H1 (cell line): Measurements from ENCODE around the gene KXD1. TPM values are rescaled to one million over a fixed set of nuclear protein-coding genes. Genes with fewer than 3 reads are reported as not detected.

Source experiments
- CTCF ChIA-PET: fragments of 300-600 bp; sonication (Branson Sonifier 250); formaldehyde crosslinking; loops from one replicate; lab custom pipeline; 2021; ENCODE audit not compliant: partially characterized antibody; lab: Charles Lee
- POLR2A ChIA-PET: fragments of 300-600 bp; sonication (Branson Sonifier 250); formaldehyde crosslinking; loops from one replicate; lab custom pipeline; 2021; ENCODE audit warnings: inconsistent platforms; ENCODE audit not compliant: partially characterized antibody; lab: Charles Lee
- DNase-seq, 2 experiments: peaks; one replicate each; pipeline versions ENCODE4 v3.0.0 to v3.0.0-alpha.2; 2010 to 2022; ENCODE audit warnings: low spot score in 2 of 2, low read depth in 1 of 2, mixed read lengths in 1 of 2
- FAIRE-seq: peaks from 2 replicates; lab custom pipeline; 2011; peaks lifted over from hg19 to GRCh38; lab: Jason Lieb, UNC
- H2AFZ ChIP-seq: 2 replicates; pipeline ENCODE4 v1.8.1; 2012; ENCODE audit warnings: low read length, inconsistent platforms
- H2AK5ac ChIP-seq: 2 replicates; pipeline ENCODE4 v1.6.1; 2013; ENCODE audit warnings: low read depth, low read length
- H2BK120ac ChIP-seq: replicated peaks from 2 replicates; pipeline ENCODE3; 2013; ENCODE audit warnings: low read depth, low read length, inconsistent platforms
- H2BK12ac ChIP-seq: 2 replicates; pipeline ENCODE4 v1.6.1; 2013; ENCODE audit warnings: low read depth, low read length
- H2BK15ac ChIP-seq: 2 replicates; pipeline ENCODE4 v1.6.1; 2013; ENCODE audit warnings: low read length
- H2BK20ac ChIP-seq: 2 replicates; pipeline ENCODE4 v1.6.1; 2013; ENCODE audit warnings: low read length
- H2BK5ac ChIP-seq: 2 replicates; pipeline ENCODE4 v1.6.1; 2013; ENCODE audit warnings: low read depth, low read length
- H3K14ac ChIP-seq: 2 replicates; pipeline ENCODE4 v1.6.1; 2013; ENCODE audit warnings: inconsistent platforms; ENCODE audit not compliant: insufficient read length
- H3K18ac ChIP-seq: 2 replicates; pipeline ENCODE4 v1.6.1; 2013; ENCODE audit warnings: low read length; ENCODE audit errors: extremely low read depth
- H3K23ac ChIP-seq: 2 replicates; pipeline ENCODE4 v1.6.1; 2013; ENCODE audit warnings: inconsistent platforms; ENCODE audit not compliant: insufficient read length
- H3K23me2 ChIP-seq: 2 replicates; pipeline ENCODE4 v1.6.1; 2013; ENCODE audit warnings: low read depth, low read length
- H3K27ac ChIP-seq: 2 replicates; pipeline ENCODE4 v1.6.1; 2011; ENCODE audit warnings: low read depth, low read length, inconsistent platforms
- H3K27me3 ChIP-seq, 4 experiments: replicated peaks in 1 of 4; 1 replicate in 1 of 4; 2 replicates in 3 of 4; pipeline versions ENCODE4 v1.6.1 to v1.8.1; 2011 to 2013; ENCODE audit warnings: low read length in 3 of 4, mild to moderate bottlenecking in 3 of 4, inconsistent platforms in 2 of 4, mixed read lengths in 2 of 4, moderate library complexity in 1 of 4; ENCODE audit not compliant: control insufficient read depth in 3 of 4, insufficient read depth in 3 of 4; ENCODE audit errors: extremely low read depth in 1 of 4
- H3K36me3 ChIP-seq, 4 experiments: 2 replicates each; pipeline versions ENCODE4 v1.6.1 to v1.8.1; 2011 to 2013; ENCODE audit warnings: mild to moderate bottlenecking in 4 of 4, low read length in 3 of 4, moderate library complexity in 2 of 4, control low read depth in 1 of 4, inconsistent platforms in 1 of 4; ENCODE audit not compliant: insufficient read depth in 4 of 4, control insufficient read depth in 2 of 4
- H3K4ac ChIP-seq: replicated peaks from 2 replicates; pipeline ENCODE3; 2013; ENCODE audit warnings: low read length, low read depth, mixed read lengths, inconsistent platforms; ENCODE audit not compliant: insufficient read length
- H3K4me1 ChIP-seq, 4 experiments: replicated peaks in 1 of 4; 1 replicate in 1 of 4; 2 replicates in 3 of 4; pipeline versions ENCODE4 v1.6.1 to v1.8.1; 2011 to 2013; ENCODE audit warnings: low read length in 3 of 4, inconsistent platforms in 2 of 4, mixed read lengths in 1 of 4; ENCODE audit not compliant: insufficient read depth in 4 of 4, control insufficient read depth in 3 of 4
- H3K4me2 ChIP-seq, 2 experiments: 2 replicates each; pipeline versions ENCODE4 v1.6.1 to v1.8.1; 2011 to 2013; ENCODE audit warnings: low read depth in 2 of 2, low read length in 2 of 2, control low read depth in 1 of 2, inconsistent platforms in 1 of 2, mild to moderate bottlenecking in 1 of 2; ENCODE audit not compliant: insufficient read depth in 1 of 2
- H3K4me3 ChIP-seq, 4 experiments: fragments of 200-600, 300-600 bp in 1 of 4; sonication (generic), shearing (Covaris generic), sonication (Bioruptor Twin) in 1 of 4; 2 replicates each; pipeline versions ENCODE4 v1.5.1 to v1.8.1; 2011 to 2016; ENCODE audit warnings: low read length in 4 of 4, low read depth in 3 of 4, control low read depth in 2 of 4, inconsistent platforms in 2 of 4, mild to moderate bottlenecking in 2 of 4, mixed read lengths in 1 of 4, moderate library complexity in 1 of 4; ENCODE audit not compliant: insufficient read depth in 2 of 4; ENCODE audit errors: extremely low read depth in 1 of 4
- H3K56ac ChIP-seq: replicated peaks from 2 replicates; pipeline ENCODE3; 2013; ENCODE audit warnings: low read depth, mild to moderate bottlenecking, mixed read lengths, low read length, inconsistent platforms; ENCODE audit not compliant: insufficient read length
- H3K79me1 ChIP-seq: 2 replicates; pipeline ENCODE4 v1.6.1; 2013; ENCODE audit warnings: low read depth, low read length, control low read depth
- H3K79me2 ChIP-seq, 2 experiments: 2 replicates each; pipeline versions ENCODE4 v1.6.1 to v1.8.1; 2012 to 2013; ENCODE audit warnings: low read length in 2 of 2, mild to moderate bottlenecking in 2 of 2, inconsistent platforms in 1 of 2; ENCODE audit not compliant: insufficient read depth in 2 of 2, control insufficient read depth in 1 of 2
- H3K9ac ChIP-seq, 4 experiments: replicated peaks in 1 of 4; 1 replicate in 1 of 4; 2 replicates in 3 of 4; pipeline versions ENCODE4 v1.6.1 to v1.8.1; 2011 to 2013; ENCODE audit warnings: low read depth in 3 of 4, low read length in 3 of 4, control low read depth in 2 of 4, mild to moderate bottlenecking in 2 of 4, moderate library complexity in 2 of 4, inconsistent platforms in 1 of 4; ENCODE audit errors: extremely low read depth in 1 of 4
- H3K9me3 ChIP-seq, 2 experiments: 2 replicates each; pipeline versions ENCODE4 v1.6.1 to v1.8.1; 2012 to 2013; ENCODE audit warnings: mild to moderate bottlenecking in 2 of 2, moderate library complexity in 2 of 2, control low read depth in 1 of 2, inconsistent platforms in 1 of 2, low read depth in 1 of 2, low read length in 1 of 2, mixed read lengths in 1 of 2; ENCODE audit not compliant: insufficient read depth in 2 of 2
- H4K20me1 ChIP-seq, 2 experiments: replicated peaks in 1 of 2; 2 replicates each; pipeline versions ENCODE3 to v1.8.1; 2011 to 2013; ENCODE audit warnings: inconsistent platforms in 2 of 2, low read length in 2 of 2, mild to moderate bottlenecking in 1 of 2; ENCODE audit not compliant: insufficient read depth in 2 of 2, control insufficient read depth in 1 of 2
- H4K5ac ChIP-seq: 2 replicates; pipeline ENCODE4 v1.6.1; 2013; ENCODE audit warnings: low read length, low read depth, mixed read lengths, inconsistent platforms; ENCODE audit not compliant: insufficient read length
- H4K8ac ChIP-seq: 2 replicates; pipeline ENCODE4 v1.8.0; 2013; ENCODE audit warnings: mild to moderate bottlenecking, moderate library complexity, low read length, inconsistent platforms; ENCODE audit not compliant: insufficient read depth; ENCODE audit errors: extremely low read depth
- H4K91ac ChIP-seq: replicated peaks from 2 replicates; pipeline ENCODE3; 2013; ENCODE audit warnings: low read length, mixed read lengths, inconsistent platforms; ENCODE audit not compliant: insufficient read length
- BACH1 ChIP-seq: IDR thresholded peaks from 2 replicates; pipeline ENCODE4 v1.6.1; 2012; ENCODE audit warnings: low read length, improper control_type of control experiment
- CTCF ChIP-seq, 3 experiments: IDR thresholded peaks; 1 replicate in 2 of 3; 2 replicates in 1 of 3; pipeline versions ENCODE4 v1.5.1 to v1.6.1; 2011; ENCODE audit warnings: low read length in 3 of 3, mild to moderate bottlenecking in 3 of 3, inconsistent platforms in 2 of 3, low read depth in 1 of 3, moderate library complexity in 1 of 3; ENCODE audit not compliant: insufficient read depth in 1 of 3; ENCODE audit errors: control extremely low read depth in 1 of 3
- EGR1 ChIP-seq: IDR thresholded peaks from 2 replicates; pipeline ENCODE4 v1.6.1; 2011; ENCODE audit warnings: low read depth, low read length, borderline replicate concordance
- MAX ChIP-seq: IDR thresholded peaks from 2 replicates; pipeline ENCODE4 v1.6.1; 2012; ENCODE audit warnings: inconsistent platforms
- WGBS, 2 experiments: shearing (Covaris generic) in 1 of 2; methylation state at CpG; one replicate each; pipeline versions ENCODE4 v1.1.6 to v1.1.7; 2013 to 2015; ENCODE audit warnings: low lambda C conversion rate in 2 of 2, mixed read lengths in 2 of 2, inconsistent platforms in 1 of 2, low coverage in 1 of 2, missing lambda C conversion rate in 1 of 2; ENCODE audit not compliant: insufficient replicate concordance in 2 of 2, insufficient coverage in 1 of 2, insufficient read length in 1 of 2; ENCODE audit errors: extremely low coverage in 1 of 2, missing lambda C conversion rate in 1 of 2; 5-methylcytosine and 5-hydroxymethylcytosine counted together
- long read RNA-seq, 2 experiments: library from RNA in 1 of 2; library from capped mRNA in 1 of 2; stranded (forward); transcript quantifications; one replicate each; pipeline ENCODE4 v2.0.0, GENCODE V29; 2021; ENCODE audit warnings: inconsistent platforms in 1 of 2
- polyA minus RNA-seq, 3 experiments: library from RNA; depleted of rRNA, polyadenylated mRNA; stranded (reverse); fragments of >200 nt; gene quantifications; 1 replicate in 2 of 3; 2 replicates in 1 of 3; pipeline ENCODE4 v1.2.3, GENCODE V29; 2011
- polyA plus RNA-seq, 7 experiments: library from polyadenylated mRNA; depleted of rRNA in 3 of 7; stranded (reverse) in 5 of 7; unstranded in 2 of 7; fragments of >200 nt in 5 of 7; fragments of 200-250 nt in 2 of 7; gene quantifications; 1 replicate in 5 of 7; 2 replicates in 1 of 7; 4 replicates in 1 of 7; pipeline versions ENCODE4 v1.2.1 to v1.2.3, GENCODE V29; 2011 to 2013; ENCODE audit warnings: missing spikeins in 2 of 7, mixed read lengths in 2 of 7
- total RNA-seq: library from RNA; stranded (reverse); fragmentation: NEBNext Ultra II Directional; extraction: Animal tissue kit (Norgen Biotek cat#: 25700); gene quantifications from 2 replicates; pipeline ENCODE4 v1.2.1, GENCODE V29; 2021

KXD1 gene
- 113 and 115 TPM in 2 replicates for total RNA-seq
- 267 and 305 TPM in 2 replicates for polyA plus RNA-seq (2011; rRNA removed)
- polyA plus RNA-seq (2011; cell fraction: cytosol; rRNA removed), result 232 TPM
- polyA plus RNA-seq (2011; cell fraction: nucleus; rRNA removed), result 245 TPM
- 126 to 174 TPM (median 161 TPM) in 4 replicates for polyA plus RNA-seq (2012, experiment 1 of 2)
- polyA plus RNA-seq (2012, experiment 2 of 2), result 190 TPM
- polyA plus RNA-seq (2013, experiment 1 of 2), result 119 TPM
- 117 TPM for polyA plus RNA-seq (2013, experiment 2 of 2)
- polyA minus RNA-seq (2011; rRNA and poly(A)+ RNA removed), result 123 and 134 TPM in 2 replicates
- polyA minus RNA-seq (2011; cell fraction: cytosol; rRNA and poly(A)+ RNA removed), result 108 TPM
- polyA minus RNA-seq (2011; cell fraction: nucleus; rRNA and poly(A)+ RNA removed), result 57.9 TPM
- long read RNA-seq, experiment 1, transcript KXD1-205 (4 exons, 686 nt), result minor isoform, 8 of 133 reads
- long read RNA-seq, experiment 1, transcript KXD1-201 (5 exons, 1,426 nt), result major isoform, 69 of 133 reads
- long read RNA-seq, experiment 1, partial matches to known transcripts, result 40 of 133 reads
- long read RNA-seq, experiment 1, other reads (novel, unspliced or antisense), result 10 of 133 reads
- long read RNA-seq, experiment 2, transcript KXD1-201 (5 exons, 1,426 nt), result major isoform, 171 of 204 reads
- long read RNA-seq, experiment 2, transcript KXD1-205 (4 exons, 686 nt), result minor isoform, 9 of 204 reads
- long read RNA-seq, experiment 2, transcript KXD1-204 (6 exons, 1,095 nt), result minor isoform, 7 of 204 reads
- long read RNA-seq, experiment 2, partial matches to known transcripts, result 1 of 204 reads
- long read RNA-seq, experiment 2, other reads (novel, unspliced or antisense), result 11 of 204 reads

- WGBS, 2 experiments, result 0% methylated on average over 56 of the region's 58 CpGs; no CpG with 5 or more reads in 1 of the 2 experiments
- Histone ChIP-seq H3K27ac (0 out of 2 replicates have a peak within 1 kb of the TSS, but pooled peaks have one; percentile 17), H2BK5ac (peak within 1 kb of the TSS; percentile 71; the same call in 1 of the 2 replicates), H2AFZ (no peak within 1 kb of the TSS), H3K14ac (no peak within 1 kb of the TSS), H4K20me1 (peaks cover 0 to 9% of the 10 kb centered on the region in 2 experiments), H3K27me3 (no peaks in the 10 kb centered on the region), H3K4me1 (no peaks in the 10 kb centered on the region; a peak in 1 of 7 replicates), H3K56ac (no peak within 1 kb of the TSS), H2BK20ac (no peak within 1 kb of the TSS), H3K23ac (no peak within 1 kb of the TSS), H3K79me2 (peaks cover 0 to 23% of the 10 kb centered on the region in 2 experiments; a peak in 3 of 4 replicates), H2AK5ac (no peak within 1 kb of the TSS), H3K79me1 (peaks cover 4% of the 10 kb centered on the region), H3K23me2 (no peaks in the 10 kb centered on the region; the same call in 1 of the 2 replicates), H3K4me3 (peak within 1 kb of the TSS; percentile 59 to 79 (median 70)), H3K9ac (peak within 1 kb of the TSS; percentile 25 to 59 (median 46)), H3K36me3 (peaks cover 0 to 6% (median 2%) of the 10 kb centered on the region in 4 experiments; a peak in 4 of 8 replicates), H3K18ac (peak within 1 kb of the TSS; percentile 48), H2BK12ac (no peak within 1 kb of the TSS), H4K91ac (peak within 1 kb of the TSS; percentile 76), H2BK15ac (no peak within 1 kb of the TSS), H3K4ac (peak within 1 kb of the TSS; percentile 60), H3K9me3 (no peaks in the 10 kb centered on the region), H4K5ac (peak within 1 kb of the TSS; percentile 81), H4K8ac (peak within 1 kb of the TSS; percentile 76; the same call in 1 of the 2 replicates), H2BK120ac (no peak within 1 kb of the TSS), H3K4me2 (peak within 1 kb of the TSS; percentile 78 to 81)
- ChIA-PET POLR2A (interaction anchor here (0.7 to 2.6 kb wide), 13 partner anchors 11 to 127 kb away, joined by 3 to 23 read pairs (median 5); partner anchors contain the start of genes ELL, FKBP8, REX1BD and UBA52), CTCF (interaction anchor here (0.6 to 2.5 kb wide), 13 partner anchors 10 to 119 kb away, joined by 3 to 8 read pairs (median 5); partner anchors contain the start of gene UBA52)
- FAIRE-seq, result peak; percentile 88
- peak; percentile 73 to 88 for DNase-seq
- TF ChIP-seq BACH1 (peak; percentile 96), MAX (no peak; the same call in 1 of the 2 replicates), EGR1 (no peak), CTCF (IDR thresholded peaks at IDR 0.05; ENCODE audit: control extremely low read depth in 1 of 3, insufficient read depth in 1 of 3, low read depth in 1 of 3, low read length in 3 of 3) (no peak)
Observed at GRCh38 chr19:18557411-18558201, at the start of gene KXD1. Gene KXD1 (plus strand): TSS chr19:18557870. CDS start chr19:18562057, 4,187 bp downstream.
